Left ventricle myocardium inferior (tissue), 1 donor: ENCODE measurements around the gene SH3PXD2B. TPM values are rescaled to one million over a fixed set of nuclear protein-coding genes. Genes with fewer than 3 reads are reported as not detected.

Source experiments
- DNase-seq: peaks from one replicate; pipeline ENCODE4 v3.0.0-alpha.2; 2020
- H3K27ac ChIP-seq: fragments of 200-600 bp; replicated peaks from 2 replicates; pipeline ENCODE4 v1.8.0; 2021
- H3K27me3 ChIP-seq: fragments of 200-600 bp; 2 replicates; pipeline ENCODE4 v1.8.0; 2021; ENCODE audit warnings: low read depth
- H3K36me3 ChIP-seq: fragments of 200-600 bp; 2 replicates; pipeline ENCODE4 v1.8.0; 2021
- H3K4me1 ChIP-seq: fragments of 200-600 bp; 2 replicates; pipeline ENCODE4 v1.8.0; 2021
- H3K4me3 ChIP-seq: fragments of 200-600 bp; 2 replicates; pipeline ENCODE4 v1.8.0; 2021; ENCODE audit warnings: mild to moderate bottlenecking, moderate library complexity
- H3K9me3 ChIP-seq: fragments of 200-600 bp; replicated peaks from 2 replicates; pipeline ENCODE4 v1.8.0; 2021
- CTCF ChIP-seq: fragments of 200-600 bp; IDR thresholded peaks from 2 replicates; pipeline ENCODE4 v1.8.0; 2021; ENCODE audit warnings: antibody characterized with exemption, mild to moderate bottlenecking, borderline replicate concordance
- intact Hi-C: fragments of 100-400 bp; cut with micrococcal nuclease; formaldehyde crosslinking; loops from one replicate; pipeline ENCODE4 v1.11.0; 2022
- total RNA-seq: library from RNA; stranded (reverse); fragmentation: NEBNext Ultra II Directional; extraction: Animal tissue kit (Norgen Biotek cat#: 25700); gene quantifications from one replicate; pipeline ENCODE4 v1.2.1, GENCODE V29; 2021
- donor health status: DM: no; HTN: yes; CAD: no; lungs with severe emphysema.

SH3PXD2B gene
- total RNA-seq, 1 donor from 2014 or later: 5.2 TPM

- Histone ChIP-seq H3K27me3 (no peaks in the 10 kb centered on the region), H3K4me1 (peaks cover 41% of the 10 kb centered on the region), H3K27ac (no peak overlapping the region), H3K36me3 (no peaks in the 10 kb centered on the region), H3K4me3 (no peak overlapping the region), H3K9me3 (no peaks in the 10 kb centered on the region)
- TF ChIP-seq CTCF: no peak
- no peak for DNase-seq
- intact Hi-C loops: no loop called here
Observed at GRCh38 chr5:172422255-172422654, 32.1 kb downstream of the SH3PXD2B start.

- no peaks in the 10 kb centered on the region for H3K9me3 ChIP-seq
- TF ChIP-seq CTCF: no peak
- H3K4me1 ChIP-seq: peaks cover 40% of the 10 kb centered on the region
- no peak overlapping the region for H3K4me3 ChIP-seq
- H3K27me3 ChIP-seq: no peaks in the 10 kb centered on the region
- H3K27ac ChIP-seq: peak overlapping the region; percentile 69
- no peak for DNase-seq
- no peaks in the 10 kb centered on the region for H3K36me3 ChIP-seq
- intact Hi-C loops: no loop called here
Observed at GRCh38 chr5:172421020-172421419, 33.3 kb downstream of the SH3PXD2B start.

- no peaks in the 10 kb centered on the region for H3K36me3 ChIP-seq
- peak overlapping the region; percentile 69 for H3K27ac ChIP-seq
- intact Hi-C loops: no loop called here
- peaks cover 36% of the 10 kb centered on the region for H3K4me1 ChIP-seq
- H3K9me3 ChIP-seq: no peaks in the 10 kb centered on the region
- DNase-seq: peak; percentile 58
- H3K27me3 ChIP-seq: no peaks in the 10 kb centered on the region
- no peak for TF ChIP-seq CTCF
- no peak overlapping the region for H3K4me3 ChIP-seq
Observed at GRCh38 chr5:172420235-172420939, 33.9 kb downstream of the SH3PXD2B start.

GRCh38 chr5:172418862-172419814, 35.2 kb downstream of the SH3PXD2B start:
- Histone ChIP-seq H3K27ac (peak overlapping the region; percentile 69), H3K4me1 (peaks cover 44% of the 10 kb centered on the region), H3K27me3 (no peaks in the 10 kb centered on the region), H3K36me3 (no peaks in the 10 kb centered on the region), H3K9me3 (no peaks in the 10 kb centered on the region), H3K4me3 (no peak overlapping the region)
- TF ChIP-seq CTCF: no peak
- intact Hi-C loops: no loop called here
- DNase-seq: peak; percentile 55

GRCh38 chr5:172417983-172418630, 36.2 kb downstream of the SH3PXD2B start:
- peak; percentile 86 for DNase-seq
- H3K9me3 ChIP-seq: no peaks in the 10 kb centered on the region
- peak overlapping the region; percentile 69 for H3K27ac ChIP-seq
- H3K4me3 ChIP-seq: no peak overlapping the region
- H3K36me3 ChIP-seq: no peaks in the 10 kb centered on the region
- no peaks in the 10 kb centered on the region for H3K27me3 ChIP-seq
- TF ChIP-seq CTCF: no peak
- peaks cover 53% of the 10 kb centered on the region for H3K4me1 ChIP-seq
- intact Hi-C loops: no loop called here
